ENCODE data around the gene CLRN3. TPM values are rescaled to one million over a fixed set of nuclear protein-coding genes. Genes with fewer than 3 reads are reported as not detected.

CLRN3 gene
- total RNA-seq, 2 donors from 2014 or later = 0.26 TPM; not detected in 1

GRCh38 chr10:127834221-127834620 is 58.5 kb downstream of the CLRN3 start:
- TF ChIP-seq CTCF (IDR thresholded peaks at IDR 0.05) (no peak), POLR2A (IDR thresholded peaks at IDR 0.05) (no peak)
- no peak overlapping the region for H3K4me3 ChIP-seq
- no peaks in the 10 kb centered on the region for H3K36me3 ChIP-seq (replicated peaks in 1 of 2; ENCODE audit: insufficient read depth in 1 of 2, low read depth in 2 of 2)
- ATAC-seq (peak; percentile 60), DNase-seq (no peak)
- no peaks in the 10 kb centered on the region for H3K4me1 ChIP-seq
- 47 to 61% methylated on average over 7 of the region's 7 CpGs for WGBS, 2 donors
- H3K27ac ChIP-seq = no peak overlapping the region
- no peaks in the 10 kb centered on the region for H3K9me3 ChIP-seq
- no peaks in the 10 kb centered on the region for H3K27me3 ChIP-seq
- intact Hi-C loops (cut with DNase I) = no loop called here

- Histone ChIP-seq H3K36me3 (replicated peaks in 1 of 2; ENCODE audit: insufficient read depth in 1 of 2, low read depth in 2 of 2) (no peaks in the 10 kb centered on the region), H3K4me1 (no peaks in the 10 kb centered on the region), H3K27ac (no peak overlapping the region), H3K9me3 (no peaks in the 10 kb centered on the region), H3K4me3 (no peak overlapping the region), H3K27me3 (no peaks in the 10 kb centered on the region)
- 45 to 48% methylated on average over 7 of the region's 7 CpGs for whole genome bisulfite sequencing, 2 donors
- intact Hi-C loops (cut with DNase I) = no loop called here
- TF ChIP-seq CTCF (IDR thresholded peaks at IDR 0.05) (no peak), POLR2A (IDR thresholded peaks at IDR 0.05) (no peak)
- DNase-seq (no peak), ATAC-seq (no peak)
Observed at GRCh38 chr10:127833804-127834203, 58.9 kb downstream of the CLRN3 start.

- H3K27me3 ChIP-seq = no peaks in the 10 kb centered on the region
- DNase-seq (no peak), ATAC-seq (no peak)
- H3K4me1 ChIP-seq = no peaks in the 10 kb centered on the region
- no peak overlapping the region for H3K4me3 ChIP-seq
- 49 to 69% methylated on average over 4 of the region's 4 CpGs for WGBS, 2 donors
- H3K27ac ChIP-seq = no peak overlapping the region
- no peaks in the 10 kb centered on the region for H3K36me3 ChIP-seq (replicated peaks in 1 of 2; ENCODE audit: insufficient read depth in 1 of 2, low read depth in 2 of 2)
- TF ChIP-seq CTCF (IDR thresholded peaks at IDR 0.05) = no peak
- TF ChIP-seq POLR2A (IDR thresholded peaks at IDR 0.05) = no peak
- intact Hi-C loops (cut with DNase I) = no loop called here
- no peaks in the 10 kb centered on the region for H3K9me3 ChIP-seq
Observed at GRCh38 chr10:127832501-127832900, 60.2 kb downstream of the CLRN3 start.

- ATAC-seq = no peak
- intact Hi-C loops (cut with DNase I) = no loop called here
- Histone ChIP-seq H3K27me3 (no peaks in the 10 kb centered on the region), H3K27ac (no peak overlapping the region), H3K36me3 (replicated peaks in 1 of 2; ENCODE audit: insufficient read depth in 1 of 2, low read depth in 2 of 2) (no peaks in the 10 kb centered on the region), H3K4me3 (no peak overlapping the region), H3K9me3 (no peaks in the 10 kb centered on the region), H3K4me1 (no peaks in the 10 kb centered on the region)
- whole genome bisulfite sequencing, 2 donors = 77 to 78% methylated on average over 4 of the region's 4 CpGs
- TF ChIP-seq CTCF (IDR thresholded peaks at IDR 0.05) (no peak), POLR2A (IDR thresholded peaks at IDR 0.05) (no peak)
- no peak for DNase-seq
Observed at GRCh38 chr10:127830414-127830813, 62.3 kb downstream of the CLRN3 start.

Other genes starting within 250 kb of the CLRN3 start
- gene FOXI2, start 155.8 kb downstream of the CLRN3 start, total RNA-seq = not detected
- 1 to 10 TPM; 6.5 to 8.9 TPM for gene PTPRE, start 14.2 kb upstream of the CLRN3 start, total RNA-seq
- gene MKI67, start 233.5 kb upstream of the CLRN3 start, total RNA-seq = under 1 TPM; under 0.01 to 0.33 TPM